H1 (cell line): ENCODE measurements around the gene DISP3. TPM values are rescaled to one million over a fixed set of nuclear protein-coding genes. Genes with fewer than 3 reads are reported as not detected.

Source experiments
- CTCF ChIA-PET: fragments of 300-600 bp; sonication (Branson Sonifier 250); formaldehyde crosslinking; loops from one replicate; lab custom pipeline; 2021; ENCODE audit not compliant: partially characterized antibody; lab: Charles Lee
- POLR2A ChIA-PET: fragments of 300-600 bp; sonication (Branson Sonifier 250); formaldehyde crosslinking; loops from one replicate; lab custom pipeline; 2021; ENCODE audit warnings: inconsistent platforms; ENCODE audit not compliant: partially characterized antibody; lab: Charles Lee
- DNase-seq, 2 experiments: peaks; one replicate each; pipeline versions ENCODE4 v3.0.0 to v3.0.0-alpha.2; 2010 to 2022; ENCODE audit warnings: low spot score in 2 of 2, low read depth in 1 of 2, mixed read lengths in 1 of 2
- FAIRE-seq: peaks from 2 replicates; lab custom pipeline; 2011; peaks lifted over from hg19 to GRCh38; lab: Jason Lieb, UNC
- H2AFZ ChIP-seq: 2 replicates; pipeline ENCODE4 v1.8.1; 2012; ENCODE audit warnings: low read length, inconsistent platforms
- H2AK5ac ChIP-seq: 2 replicates; pipeline ENCODE4 v1.6.1; 2013; ENCODE audit warnings: low read depth, low read length
- H2BK120ac ChIP-seq: replicated peaks from 2 replicates; pipeline ENCODE3; 2013; ENCODE audit warnings: low read depth, low read length, inconsistent platforms
- H2BK12ac ChIP-seq: 2 replicates; pipeline ENCODE4 v1.6.1; 2013; ENCODE audit warnings: low read depth, low read length
- H2BK15ac ChIP-seq: 2 replicates; pipeline ENCODE4 v1.6.1; 2013; ENCODE audit warnings: low read length
- H2BK20ac ChIP-seq: 2 replicates; pipeline ENCODE4 v1.6.1; 2013; ENCODE audit warnings: low read length
- H2BK5ac ChIP-seq: 2 replicates; pipeline ENCODE4 v1.6.1; 2013; ENCODE audit warnings: low read depth, low read length
- H3K14ac ChIP-seq: 2 replicates; pipeline ENCODE4 v1.6.1; 2013; ENCODE audit warnings: inconsistent platforms; ENCODE audit not compliant: insufficient read length
- H3K18ac ChIP-seq: 2 replicates; pipeline ENCODE4 v1.6.1; 2013; ENCODE audit warnings: low read length; ENCODE audit errors: extremely low read depth
- H3K23ac ChIP-seq: 2 replicates; pipeline ENCODE4 v1.6.1; 2013; ENCODE audit warnings: inconsistent platforms; ENCODE audit not compliant: insufficient read length
- H3K23me2 ChIP-seq: 2 replicates; pipeline ENCODE4 v1.6.1; 2013; ENCODE audit warnings: low read depth, low read length
- H3K27ac ChIP-seq: 2 replicates; pipeline ENCODE4 v1.6.1; 2011; ENCODE audit warnings: low read depth, low read length, inconsistent platforms
- H3K27me3 ChIP-seq, 4 experiments: replicated peaks in 1 of 4; 1 replicate in 1 of 4; 2 replicates in 3 of 4; pipeline versions ENCODE4 v1.6.1 to v1.8.1; 2011 to 2013; ENCODE audit warnings: low read length in 3 of 4, mild to moderate bottlenecking in 3 of 4, inconsistent platforms in 2 of 4, mixed read lengths in 2 of 4, moderate library complexity in 1 of 4; ENCODE audit not compliant: control insufficient read depth in 3 of 4, insufficient read depth in 3 of 4; ENCODE audit errors: extremely low read depth in 1 of 4
- H3K36me3 ChIP-seq, 4 experiments: 2 replicates each; pipeline versions ENCODE4 v1.6.1 to v1.8.1; 2011 to 2013; ENCODE audit warnings: mild to moderate bottlenecking in 4 of 4, low read length in 3 of 4, moderate library complexity in 2 of 4, control low read depth in 1 of 4, inconsistent platforms in 1 of 4; ENCODE audit not compliant: insufficient read depth in 4 of 4, control insufficient read depth in 2 of 4
- H3K4ac ChIP-seq: replicated peaks from 2 replicates; pipeline ENCODE3; 2013; ENCODE audit warnings: low read length, low read depth, mixed read lengths, inconsistent platforms; ENCODE audit not compliant: insufficient read length
- H3K4me1 ChIP-seq, 4 experiments: replicated peaks in 1 of 4; 1 replicate in 1 of 4; 2 replicates in 3 of 4; pipeline versions ENCODE4 v1.6.1 to v1.8.1; 2011 to 2013; ENCODE audit warnings: low read length in 3 of 4, inconsistent platforms in 2 of 4, mixed read lengths in 1 of 4; ENCODE audit not compliant: insufficient read depth in 4 of 4, control insufficient read depth in 3 of 4
- H3K4me2 ChIP-seq, 2 experiments: 2 replicates each; pipeline versions ENCODE4 v1.6.1 to v1.8.1; 2011 to 2013; ENCODE audit warnings: low read depth in 2 of 2, low read length in 2 of 2, control low read depth in 1 of 2, inconsistent platforms in 1 of 2, mild to moderate bottlenecking in 1 of 2; ENCODE audit not compliant: insufficient read depth in 1 of 2
- H3K4me3 ChIP-seq, 4 experiments: fragments of 200-600, 300-600 bp in 1 of 4; sonication (generic), shearing (Covaris generic), sonication (Bioruptor Twin) in 1 of 4; 2 replicates each; pipeline versions ENCODE4 v1.5.1 to v1.8.1; 2011 to 2016; ENCODE audit warnings: low read length in 4 of 4, low read depth in 3 of 4, control low read depth in 2 of 4, inconsistent platforms in 2 of 4, mild to moderate bottlenecking in 2 of 4, mixed read lengths in 1 of 4, moderate library complexity in 1 of 4; ENCODE audit not compliant: insufficient read depth in 2 of 4; ENCODE audit errors: extremely low read depth in 1 of 4
- H3K56ac ChIP-seq: replicated peaks from 2 replicates; pipeline ENCODE3; 2013; ENCODE audit warnings: low read depth, mild to moderate bottlenecking, mixed read lengths, low read length, inconsistent platforms; ENCODE audit not compliant: insufficient read length
- H3K79me1 ChIP-seq: 2 replicates; pipeline ENCODE4 v1.6.1; 2013; ENCODE audit warnings: low read depth, low read length, control low read depth
- H3K79me2 ChIP-seq, 2 experiments: 2 replicates each; pipeline versions ENCODE4 v1.6.1 to v1.8.1; 2012 to 2013; ENCODE audit warnings: low read length in 2 of 2, mild to moderate bottlenecking in 2 of 2, inconsistent platforms in 1 of 2; ENCODE audit not compliant: insufficient read depth in 2 of 2, control insufficient read depth in 1 of 2
- H3K9ac ChIP-seq, 4 experiments: replicated peaks in 1 of 4; 1 replicate in 1 of 4; 2 replicates in 3 of 4; pipeline versions ENCODE4 v1.6.1 to v1.8.1; 2011 to 2013; ENCODE audit warnings: low read depth in 3 of 4, low read length in 3 of 4, control low read depth in 2 of 4, mild to moderate bottlenecking in 2 of 4, moderate library complexity in 2 of 4, inconsistent platforms in 1 of 4; ENCODE audit errors: extremely low read depth in 1 of 4
- H3K9me3 ChIP-seq, 2 experiments: 2 replicates each; pipeline versions ENCODE4 v1.6.1 to v1.8.1; 2012 to 2013; ENCODE audit warnings: mild to moderate bottlenecking in 2 of 2, moderate library complexity in 2 of 2, control low read depth in 1 of 2, inconsistent platforms in 1 of 2, low read depth in 1 of 2, low read length in 1 of 2, mixed read lengths in 1 of 2; ENCODE audit not compliant: insufficient read depth in 2 of 2
- H4K20me1 ChIP-seq, 2 experiments: replicated peaks in 1 of 2; 2 replicates each; pipeline versions ENCODE3 to v1.8.1; 2011 to 2013; ENCODE audit warnings: inconsistent platforms in 2 of 2, low read length in 2 of 2, mild to moderate bottlenecking in 1 of 2; ENCODE audit not compliant: insufficient read depth in 2 of 2, control insufficient read depth in 1 of 2
- H4K5ac ChIP-seq: 2 replicates; pipeline ENCODE4 v1.6.1; 2013; ENCODE audit warnings: low read length, low read depth, mixed read lengths, inconsistent platforms; ENCODE audit not compliant: insufficient read length
- H4K8ac ChIP-seq: 2 replicates; pipeline ENCODE4 v1.8.0; 2013; ENCODE audit warnings: mild to moderate bottlenecking, moderate library complexity, low read length, inconsistent platforms; ENCODE audit not compliant: insufficient read depth; ENCODE audit errors: extremely low read depth
- H4K91ac ChIP-seq: replicated peaks from 2 replicates; pipeline ENCODE3; 2013; ENCODE audit warnings: low read length, mixed read lengths, inconsistent platforms; ENCODE audit not compliant: insufficient read length
- CEBPB ChIP-seq: IDR thresholded peaks from 2 replicates; pipeline ENCODE4 v1.6.1; 2012; ENCODE audit warnings: low read depth, low read length
- CHD1 ChIP-seq: IDR thresholded peaks from 2 replicates; pipeline ENCODE4 v1.6.1; 2012; ENCODE audit warnings: low read depth, low read length, improper control_type of control experiment
- CREB1 ChIP-seq: IDR thresholded peaks from 2 replicates; pipeline ENCODE4 v1.6.1; 2012; ENCODE audit warnings: inconsistent platforms
- CTBP2 ChIP-seq: IDR thresholded peaks from 2 replicates; pipeline ENCODE4 v1.7.0; 2011; ENCODE audit warnings: borderline replicate concordance, mild to moderate bottlenecking, moderate library complexity, mixed read lengths, low read length; ENCODE audit not compliant: insufficient read depth, insufficient read length
- E2F6 ChIP-seq: IDR thresholded peaks from 2 replicates; pipeline ENCODE4 v1.6.1; 2012; ENCODE audit warnings: inconsistent platforms
- GABPA ChIP-seq: IDR thresholded peaks from 2 replicates; pipeline ENCODE4 v1.6.1; 2011; ENCODE audit warnings: mild to moderate bottlenecking, low read length, moderate library complexity, borderline replicate concordance; ENCODE audit not compliant: insufficient read depth
- KDM4A ChIP-seq: IDR thresholded peaks from one replicate; pipeline ENCODE4 v1.7.1; 2012; ENCODE audit warnings: low read depth, mild to moderate bottlenecking, moderate library complexity, low read length, inconsistent platforms; ENCODE audit not compliant: severe bottlenecking
- KDM5A ChIP-seq: fragments of 200-600 bp; IDR thresholded peaks from 2 replicates; pipeline ENCODE4 v1.7.1; 2012; ENCODE audit warnings: mild to moderate bottlenecking, low read length, inconsistent platforms, mixed read lengths
- MAX ChIP-seq: IDR thresholded peaks from 2 replicates; pipeline ENCODE4 v1.6.1; 2012; ENCODE audit warnings: inconsistent platforms
- POLR2A ChIP-seq, 2 experiments: IDR thresholded peaks; 1 replicate in 1 of 2; 2 replicates in 1 of 2; pipeline ENCODE4 v1.6.1; 2011; ENCODE audit warnings: low read depth in 2 of 2, low read length in 2 of 2, mild to moderate bottlenecking in 2 of 2; ENCODE audit errors: control extremely low read depth in 1 of 2
- RBBP5 ChIP-seq: IDR thresholded peaks from 2 replicates; pipeline ENCODE4 v1.7.1; 2012; ENCODE audit warnings: low read depth, mild to moderate bottlenecking, inconsistent platforms, low read length, moderate library complexity, borderline replicate concordance
- TEAD4 ChIP-seq: IDR thresholded peaks from 2 replicates; pipeline ENCODE4 v1.6.1; 2012; ENCODE audit warnings: low read depth, low read length, inconsistent platforms, mixed read lengths
- USF2 ChIP-seq: IDR thresholded peaks from 2 replicates; pipeline ENCODE4 v1.6.1; 2011; ENCODE audit warnings: low read length, improper control_type of control experiment
- WGBS, 2 experiments: shearing (Covaris generic) in 1 of 2; methylation state at CpG; one replicate each; pipeline versions ENCODE4 v1.1.6 to v1.1.7; 2013 to 2015; ENCODE audit warnings: low lambda C conversion rate in 2 of 2, mixed read lengths in 2 of 2, inconsistent platforms in 1 of 2, low coverage in 1 of 2, missing lambda C conversion rate in 1 of 2; ENCODE audit not compliant: insufficient replicate concordance in 2 of 2, insufficient coverage in 1 of 2, insufficient read length in 1 of 2; ENCODE audit errors: extremely low coverage in 1 of 2, missing lambda C conversion rate in 1 of 2; 5-methylcytosine and 5-hydroxymethylcytosine counted together
- polyA plus RNA-seq, 7 experiments: library from polyadenylated mRNA; depleted of rRNA in 3 of 7; stranded (reverse) in 5 of 7; unstranded in 2 of 7; fragments of >200 nt in 5 of 7; fragments of 200-250 nt in 2 of 7; gene quantifications; 1 replicate in 5 of 7; 2 replicates in 1 of 7; 4 replicates in 1 of 7; pipeline versions ENCODE4 v1.2.1 to v1.2.3, GENCODE V29; 2011 to 2013; ENCODE audit warnings: missing spikeins in 2 of 7, mixed read lengths in 2 of 7
- total RNA-seq: library from RNA; stranded (reverse); fragmentation: NEBNext Ultra II Directional; extraction: Animal tissue kit (Norgen Biotek cat#: 25700); gene quantifications from 2 replicates; pipeline ENCODE4 v1.2.1, GENCODE V29; 2021

DISP3 gene
- total and polyA plus RNA-seq, 2 of the 8 experiments (the other 6 are each of a cell fraction or from before 2014, with no cell fraction given) = 3.4 to 4.6 TPM

- FAIRE-seq = no peak
- H3K79me1 ChIP-seq = no peaks in the 10 kb centered on the region
- no peak for TF ChIP-seq USF2
- TF ChIP-seq RBBP5 = no peak
- no peak for TF ChIP-seq TEAD4
- no peak for TF ChIP-seq CHD1
- TF ChIP-seq CEBPB = no peak
- TF ChIP-seq E2F6 = no peak
- no peak for TF ChIP-seq POLR2A (IDR thresholded peaks at IDR 0.05; ENCODE audit: control extremely low read depth in 1 of 2, low read depth in 2 of 2, low read length in 2 of 2)
- TF ChIP-seq KDM4A = no peak
- TF ChIP-seq CTBP2 = no peak
- TF ChIP-seq CREB1 = no peak
- no peak for TF ChIP-seq MAX
- TF ChIP-seq KDM5A = no peak
- no peak for TF ChIP-seq GABPA
Measured at GRCh38 chr1:11564237-11564636, 85.3 kb downstream of the DISP3 start.

More at GRCh38 chr1:11564237-11564636, 85.3 kb downstream of the DISP3 start:
- H2BK12ac ChIP-seq = no peak overlapping the region
- no peak overlapping the region for H3K18ac ChIP-seq
- no peak overlapping the region for H3K4ac ChIP-seq
- DNase-seq = no peak
- no peak overlapping the region for H3K4me2 ChIP-seq
- no peak overlapping the region for H3K14ac ChIP-seq
- H2BK120ac ChIP-seq = no peak overlapping the region
- no peak overlapping the region for H3K9ac ChIP-seq
- no peak overlapping the region for H4K91ac ChIP-seq
- H3K23ac ChIP-seq = no peak overlapping the region
- H2AK5ac ChIP-seq = no peak overlapping the region
- 89% methylated on average over 5 of the region's 5 CpGs; no CpG with 5 or more reads in 1 of the 2 experiments for WGBS, 2 experiments
- ChIA-PET POLR2A (interaction anchor here (1.0 kb wide), 1 partner anchor 9 kb away, joined by 3 read pairs; no protein-coding TSS in a partner anchor), CTCF (interaction anchor here (1.2 to 2.0 kb wide), 8 partner anchors 8 to 526 kb away, joined by 3 to 15 read pairs (median 4); no protein-coding TSS in a partner anchor)
- H3K79me2 ChIP-seq = no peaks in the 10 kb centered on the region
- H3K27ac ChIP-seq = no peak overlapping the region
- no peaks in the 10 kb centered on the region; a peak in 1 of 7 replicates for H3K27me3 ChIP-seq
- H3K23me2 ChIP-seq = no peaks in the 10 kb centered on the region
- no peaks in the 10 kb centered on the region; a peak in 2 of 7 replicates for H3K4me1 ChIP-seq
- H3K4me3 ChIP-seq = no peak overlapping the region
- H2BK20ac ChIP-seq = no peak overlapping the region
- H3K36me3 ChIP-seq = no peaks in the 10 kb centered on the region
- H4K5ac ChIP-seq = no peak overlapping the region
- no peaks in the 10 kb centered on the region for H4K20me1 ChIP-seq
- no peak overlapping the region for H2BK15ac ChIP-seq
- H3K56ac ChIP-seq = no peak overlapping the region
- H2BK5ac ChIP-seq = no peak overlapping the region
- H4K8ac ChIP-seq = no peak overlapping the region
- no peaks in the 10 kb centered on the region for H3K9me3 ChIP-seq
- no peak overlapping the region for H2AFZ ChIP-seq
